Measurements from ENCODE around the gene SBK1. TPM values are rescaled to one million over a fixed set of nuclear protein-coding genes. Genes with fewer than 3 reads are reported as not detected.

Gene SBK1
- total and polyA plus RNA-seq, 10 donors, result 0.30 to 2.8 (median 1.7) TPM

- Histone ChIP-seq H3K27ac (no peak overlapping the region), H3K4me1 (peaks cover 0 to 11% (median 5%) of the 10 kb centered on the region in 6 donors), H3K36me3 (peaks cover 0 to 3% (median 0%) of the 10 kb centered on the region in 6 donors), H3K27me3 (replicated peaks in 1 of 7) (no peaks in the 10 kb centered on the region), H3K9me3 (no peaks in the 10 kb centered on the region), H3K4me3 (no peak overlapping the region)
- WGBS, 5 donors, result 84 to 92% (median 85%) methylated on average over 6 to 9 of the region's 9 CpGs
- no peak for TF ChIP-seq POLR2AphosphoS5 (IDR thresholded peaks at IDR 0.05)
- no peak for TF ChIP-seq CTCF (IDR thresholded peaks at IDR 0.05 in 8 of 11, conservative IDR thresholded peaks at IDR 0.05 in 3 of 11)
- no peak for TF ChIP-seq POLR2A (IDR thresholded peaks at IDR 0.05)
- DNase-seq, result no peak
- intact Hi-C loops (cut with DNase I; ENCODE audit: low total_unique reads), result no loop called here
Measured at GRCh38 chr16:28318042-28318744, 25.9 kb downstream of the SBK1 start.

GRCh38 chr16:28319476-28320022 lies 27.2 kb downstream of the SBK1 start:
- intact Hi-C loops (cut with DNase I; ENCODE audit: low total_unique reads), result no loop called here
- peaks cover 0 to 3% (median 0%) of the 10 kb centered on the region in 6 donors for H3K36me3 ChIP-seq
- H3K4me3 ChIP-seq, result no peak overlapping the region
- H3K27me3 ChIP-seq (replicated peaks in 1 of 7), result no peaks in the 10 kb centered on the region
- 93 to 96% (median 94%) methylated on average over 23 to 26 of the region's 26 CpGs for WGBS, 5 donors
- TF ChIP-seq POLR2A (IDR thresholded peaks at IDR 0.05) (no peak), CTCF (IDR thresholded peaks at IDR 0.05 in 8 of 11, conservative IDR thresholded peaks at IDR 0.05 in 3 of 11) (no peak), POLR2AphosphoS5 (IDR thresholded peaks at IDR 0.05) (no peak)
- no peak overlapping the region for H3K27ac ChIP-seq
- peaks cover 0 to 11% (median 5%) of the 10 kb centered on the region in 6 donors for H3K4me1 ChIP-seq
- H3K9me3 ChIP-seq, result no peaks in the 10 kb centered on the region
- DNase-seq, result no peak

GRCh38 chr16:28320023-28320561 lies 27.8 kb downstream of the SBK1 start:
- Histone ChIP-seq H3K36me3 (peaks cover 0 to 3% (median 0%) of the 10 kb centered on the region in 6 donors), H3K27ac (no peak overlapping the region), H3K4me3 (no peak overlapping the region), H3K27me3 (replicated peaks in 1 of 7) (no peaks in the 10 kb centered on the region), H3K9me3 (no peaks in the 10 kb centered on the region), H3K4me1 (peaks cover 0 to 11% (median 5%) of the 10 kb centered on the region in 6 donors)
- TF ChIP-seq POLR2AphosphoS5 (IDR thresholded peaks at IDR 0.05), result no peak
- no peak for TF ChIP-seq POLR2A (IDR thresholded peaks at IDR 0.05)
- no peak for TF ChIP-seq CTCF (IDR thresholded peaks at IDR 0.05 in 8 of 11, conservative IDR thresholded peaks at IDR 0.05 in 3 of 11)
- DNase-seq, result no peak
- intact Hi-C loops (cut with DNase I; ENCODE audit: low total_unique reads), result no loop called here
- WGBS, 5 donors, result 94 to 97% (median 97%) methylated on average over 69 to 73 of the region's 73 CpGs

GRCh38 chr16:28320741-28321140 lies 28.4 kb downstream of the SBK1 start:
- no peak for TF ChIP-seq POLR2AphosphoS5 (IDR thresholded peaks at IDR 0.05)
- no peak for TF ChIP-seq CTCF (IDR thresholded peaks at IDR 0.05 in 8 of 11, conservative IDR thresholded peaks at IDR 0.05 in 3 of 11)
- no peak for TF ChIP-seq POLR2A (IDR thresholded peaks at IDR 0.05)
- DNase-seq, result no peak
- no peaks in the 10 kb centered on the region for H3K27me3 ChIP-seq (replicated peaks in 1 of 7)
- H3K27ac ChIP-seq, result no peak overlapping the region
- peaks cover 0 to 11% (median 5%) of the 10 kb centered on the region in 6 donors for H3K4me1 ChIP-seq
- intact Hi-C loops (cut with DNase I; ENCODE audit: low total_unique reads), result no loop called here
- 92 to 98% (median 96%) methylated on average over 14 to 49 of the region's 49 CpGs for whole genome bisulfite sequencing, 5 donors
- H3K4me3 ChIP-seq, result no peak overlapping the region
- H3K9me3 ChIP-seq, result no peaks in the 10 kb centered on the region
- H3K36me3 ChIP-seq, result peaks cover 0 to 3% (median 0%) of the 10 kb centered on the region in 6 donors

Data from spleen (tissue), 11 donors.